Hepatic stellate cell (primary cell): ENCODE results near the gene EPHB1.

Experiments
- DNase-seq: peaks from one replicate; pipeline ENCODE4 v3.0.0; 2011; ENCODE audit warnings: low spot score

The EPHB1 gene

DNA sequence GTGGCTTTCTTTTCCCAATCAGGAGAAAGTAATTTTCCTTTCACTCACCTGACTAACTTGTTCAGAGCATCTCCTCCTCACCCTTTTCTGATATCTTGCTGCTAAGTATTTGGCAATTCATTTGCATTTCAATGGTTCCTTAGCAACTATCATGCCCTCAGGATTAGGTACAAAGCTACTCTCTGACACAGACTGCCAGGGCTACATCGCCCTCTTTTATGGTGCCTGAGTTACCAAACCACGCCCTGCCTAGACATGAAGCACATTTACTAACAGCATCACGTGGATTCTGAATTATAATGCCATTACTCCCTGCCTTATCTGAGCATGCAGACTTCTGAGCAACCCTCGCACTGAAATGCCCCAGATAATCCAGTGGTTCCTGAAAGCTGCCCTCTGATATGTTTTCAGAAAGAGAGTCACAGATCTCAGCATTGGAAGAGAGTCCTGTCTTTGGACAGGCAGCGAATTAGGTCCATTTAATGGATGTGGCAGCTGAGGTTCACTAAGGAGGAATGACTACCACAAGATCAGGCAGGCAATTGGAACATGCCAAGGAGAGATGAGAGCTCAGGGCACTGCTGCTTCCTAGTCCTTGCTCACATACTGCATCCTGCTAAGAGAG, 14.5 kb downstream of the EPHB1 start:
- no peak for DNase-seq

DNA sequence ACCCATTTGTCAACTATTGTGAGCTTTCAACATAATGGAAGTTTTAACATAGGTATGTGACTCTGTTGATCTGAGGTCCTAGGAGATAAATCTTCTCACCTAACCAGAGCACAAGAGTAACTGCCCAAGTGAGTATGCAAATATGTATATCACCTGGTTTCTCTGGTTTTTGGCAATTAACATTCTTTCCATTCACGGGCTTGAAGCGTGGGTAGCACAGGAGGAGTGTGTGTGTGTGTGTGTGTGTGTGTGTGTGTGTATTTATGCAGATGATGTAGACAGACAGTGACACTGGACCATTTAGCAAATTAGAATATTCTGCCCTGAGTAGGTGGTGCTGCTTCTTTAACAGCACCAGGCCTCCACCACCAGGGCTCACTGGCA, 15.0 kb downstream of the EPHB1 start:
- DNase-seq: no peak

GRCh38 chr3:134810850-134811249, 15.8 kb downstream of the EPHB1 start:
- DNase-seq: no peak

GRCh38 chr3:134813618-134814017, 18.6 kb downstream of the EPHB1 start:
- no peak for DNase-seq

DNA sequence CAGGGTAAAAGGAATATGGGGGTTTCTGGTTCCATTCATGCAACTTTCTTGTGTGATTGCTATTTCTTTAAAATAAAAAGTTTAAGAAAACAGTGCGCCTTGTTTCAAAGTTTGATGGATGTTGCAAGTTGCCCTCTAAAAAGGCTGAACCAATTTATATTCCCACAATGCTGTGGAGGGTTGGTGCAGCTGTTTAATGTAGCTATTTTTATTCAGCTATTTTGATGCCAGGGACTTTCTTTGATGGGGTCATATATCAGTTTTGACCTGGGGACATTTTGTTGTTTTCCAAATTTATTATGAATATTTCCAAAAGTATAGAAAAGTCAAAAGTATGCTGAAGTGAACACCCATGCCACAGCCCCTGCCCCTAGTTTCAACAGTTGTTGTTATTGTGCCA, 20.5 kb downstream of the EPHB1 start:
- DNase-seq: no peak

DNA sequence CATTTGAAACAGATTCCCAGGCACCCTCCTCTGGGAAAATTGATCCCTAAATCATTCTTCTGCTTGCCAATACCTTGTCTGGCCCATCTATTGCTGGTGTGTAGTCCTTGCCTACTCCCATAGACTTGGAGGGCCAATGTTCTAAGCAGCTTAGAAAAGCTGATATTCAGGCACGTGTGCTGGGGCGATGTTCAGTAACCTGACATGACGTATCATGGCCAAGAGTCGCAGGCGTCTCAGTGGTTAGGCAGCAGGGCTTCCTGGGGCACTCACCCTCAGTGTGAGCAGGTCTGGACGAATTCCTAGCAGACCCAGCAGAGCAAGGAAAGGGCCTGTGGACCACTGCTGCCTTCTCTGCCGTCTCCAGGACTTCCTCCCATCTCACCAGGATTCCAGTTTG, 21.6 kb downstream of the EPHB1 start:
- DNase-seq: no peak

DNA sequence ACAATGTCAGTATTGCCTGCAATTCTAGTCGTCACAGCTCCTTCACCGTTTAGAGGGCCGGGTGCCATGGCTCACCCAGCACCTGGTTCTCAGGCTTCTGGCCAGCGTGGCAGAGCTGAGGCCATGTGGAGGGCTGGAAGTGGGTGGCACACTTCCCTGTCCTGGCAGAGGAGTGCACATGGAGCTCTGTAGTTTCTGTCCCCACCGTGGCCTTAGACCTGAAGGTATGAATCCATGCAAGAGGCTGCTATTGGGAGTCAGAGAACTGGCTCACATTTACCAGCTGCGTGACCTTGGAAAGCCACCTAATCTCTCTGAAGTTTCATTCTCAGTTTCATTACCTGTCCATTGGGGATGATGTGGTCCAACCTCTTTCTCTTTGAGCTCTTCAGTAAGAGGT, 22.2 kb downstream of the EPHB1 start:
- DNase-seq: no peak

GRCh38 chr3:134820994-134821393, 25.9 kb downstream of the EPHB1 start:
- no peak for DNase-seq

- no peak for DNase-seq
Observed at GRCh38 chr3:134822090-134822489, 27.0 kb downstream of the EPHB1 start.

GRCh38 chr3:134823679-134824078, 28.6 kb downstream of the EPHB1 start:
- DNase-seq: no peak

DNA sequence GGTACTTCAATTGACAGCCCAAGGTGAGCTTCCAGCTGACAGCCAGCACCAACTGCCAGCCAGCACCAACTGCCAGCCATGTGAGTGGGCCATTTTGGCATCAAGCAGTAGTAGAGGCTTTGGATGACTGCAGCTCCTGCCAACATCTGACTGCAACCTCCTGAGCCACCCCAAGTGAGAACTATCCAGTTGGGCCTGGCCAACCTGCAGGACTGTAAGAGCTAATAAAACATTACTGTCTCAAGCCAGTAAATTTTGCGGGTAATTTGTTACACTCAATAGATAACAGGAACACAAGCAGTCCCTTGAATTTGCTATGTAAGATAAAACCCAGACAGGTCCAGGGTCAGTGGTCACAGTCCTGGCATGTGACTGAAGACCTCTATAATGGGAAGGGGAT, 29.7 kb downstream of the EPHB1 start:
- DNase-seq: no peak

DNA sequence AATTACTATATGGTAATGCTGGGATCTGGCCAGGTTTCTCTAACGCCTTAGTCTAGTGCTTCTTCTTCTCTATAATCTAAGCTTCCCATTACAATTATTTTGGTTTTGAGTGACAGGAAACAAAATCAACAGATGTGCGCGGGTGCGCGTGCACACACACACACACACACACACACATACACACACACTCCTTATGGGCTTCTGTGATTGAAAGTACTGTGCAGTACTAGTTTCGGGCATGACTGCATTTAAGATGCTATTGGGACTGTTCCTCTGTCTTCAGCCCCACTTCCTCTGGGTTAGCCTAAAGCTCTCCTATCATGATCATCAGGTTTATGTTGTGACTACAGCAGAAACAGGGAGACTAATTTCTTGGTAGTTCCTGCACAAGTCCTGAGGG, 32.2 kb downstream of the EPHB1 start:
- DNase-seq: no peak

DNA sequence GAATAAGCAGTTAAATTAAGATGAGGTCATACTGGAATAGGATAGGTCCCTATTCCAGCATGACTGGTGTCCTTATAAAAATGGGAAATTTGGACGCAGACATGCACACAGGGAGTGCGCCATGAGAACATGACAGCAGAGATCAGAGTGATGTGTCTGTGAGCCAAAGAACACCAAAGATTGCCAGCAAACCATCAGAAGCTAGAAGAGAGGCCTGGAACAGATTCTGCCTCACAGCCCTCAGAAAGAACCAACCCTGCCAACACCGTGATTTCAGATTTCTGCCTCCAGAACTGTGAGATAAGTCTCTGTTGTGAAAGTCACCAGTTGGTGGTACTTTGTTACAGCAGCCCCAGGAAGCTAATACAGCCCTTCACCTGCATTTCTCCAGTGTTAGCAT, 34.7 kb downstream of the EPHB1 start:
- DNase-seq: no peak

DNA sequence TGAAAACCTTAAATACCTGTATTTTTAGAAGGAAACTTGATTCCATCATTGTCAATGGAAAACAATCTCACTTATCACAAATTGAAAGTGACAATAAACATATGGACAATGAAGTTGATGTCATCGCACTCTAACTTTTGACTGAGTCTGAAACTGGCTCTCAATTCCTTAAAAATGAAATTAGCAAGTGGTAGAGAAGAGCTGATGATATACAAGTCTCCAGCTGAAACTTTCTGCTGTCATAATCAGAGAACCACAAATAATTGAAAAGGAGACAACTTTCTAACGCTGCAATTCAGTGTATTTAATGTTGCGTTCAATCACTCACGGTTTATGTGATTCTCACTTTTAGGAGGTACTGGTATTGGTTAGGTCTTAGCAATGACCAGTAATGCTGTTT, 37.5 kb downstream of the EPHB1 start:
- no peak for DNase-seq

DNA sequence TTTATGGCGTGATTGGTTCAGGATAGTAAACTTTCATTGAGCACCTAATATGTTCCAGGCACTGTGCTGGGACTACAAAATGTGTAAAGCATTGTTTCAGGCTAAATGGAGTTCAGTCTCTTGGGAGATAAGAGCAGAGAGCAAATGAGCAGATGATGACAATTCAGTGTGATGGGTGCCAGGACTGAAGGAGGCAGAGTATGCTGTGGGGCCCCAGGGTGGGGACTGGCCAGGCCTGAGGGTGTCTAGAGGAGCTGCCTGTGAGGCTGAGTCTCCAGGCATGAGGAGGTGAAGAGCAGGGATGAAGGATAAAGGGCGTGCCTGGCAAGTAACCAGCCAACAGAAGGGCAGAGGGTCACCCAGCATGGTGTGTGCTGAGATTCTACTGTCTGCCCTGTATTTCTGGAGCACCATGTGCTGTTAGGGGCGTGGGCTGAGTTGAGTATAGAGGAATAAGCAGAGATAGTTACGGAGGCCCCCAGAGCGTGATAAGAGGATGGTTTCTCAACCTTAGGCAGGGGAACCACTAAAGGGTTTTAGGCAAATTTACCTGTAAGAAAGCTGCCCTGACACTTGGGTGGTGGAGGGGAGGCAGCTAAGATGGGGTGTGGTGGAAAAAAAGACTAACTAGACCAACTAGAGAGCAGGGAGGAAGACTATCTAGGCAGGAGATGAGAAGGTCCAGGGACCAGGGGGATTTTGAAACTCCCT, 38.5 kb downstream of the EPHB1 start:
- no peak for DNase-seq

DNA sequence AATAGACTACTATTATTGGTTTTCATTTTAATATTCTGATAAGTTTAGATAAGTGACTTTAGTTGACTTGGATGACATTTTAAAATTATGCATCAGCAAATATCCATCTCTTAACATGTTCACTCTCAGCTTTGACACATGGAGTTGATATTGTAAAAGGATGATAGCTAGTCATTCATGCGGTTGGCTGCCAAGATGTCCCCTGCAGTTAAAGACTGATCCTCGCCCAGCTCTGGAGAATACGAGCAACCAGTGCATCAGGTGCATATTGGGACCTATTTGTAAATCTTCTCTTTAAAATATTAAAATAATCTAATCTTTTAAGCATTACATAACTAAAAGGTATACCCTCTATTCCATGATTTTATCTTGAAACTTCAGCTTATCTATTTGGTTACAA, 41.9 kb downstream of the EPHB1 start:
- DNase-seq: no peak

DNA sequence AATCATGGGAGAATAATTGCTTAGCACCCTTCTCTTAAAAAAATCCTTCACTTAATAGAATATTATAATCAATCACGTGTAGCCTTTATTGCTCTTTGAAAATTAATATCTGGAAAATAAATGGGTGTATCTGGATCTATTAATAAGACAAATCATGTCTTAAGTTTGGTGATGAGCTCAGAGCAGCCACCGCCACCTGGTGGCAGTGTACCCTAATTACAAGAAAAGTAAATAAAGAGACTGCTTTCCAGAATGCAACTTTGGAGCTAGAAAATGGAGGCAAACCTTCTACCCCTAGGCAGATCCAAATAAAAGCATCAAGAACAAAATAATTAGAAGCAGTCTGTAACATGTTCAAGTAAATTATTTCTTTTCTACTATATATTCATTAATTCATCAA, 43.5 kb downstream of the EPHB1 start:
- DNase-seq: no peak

DNA sequence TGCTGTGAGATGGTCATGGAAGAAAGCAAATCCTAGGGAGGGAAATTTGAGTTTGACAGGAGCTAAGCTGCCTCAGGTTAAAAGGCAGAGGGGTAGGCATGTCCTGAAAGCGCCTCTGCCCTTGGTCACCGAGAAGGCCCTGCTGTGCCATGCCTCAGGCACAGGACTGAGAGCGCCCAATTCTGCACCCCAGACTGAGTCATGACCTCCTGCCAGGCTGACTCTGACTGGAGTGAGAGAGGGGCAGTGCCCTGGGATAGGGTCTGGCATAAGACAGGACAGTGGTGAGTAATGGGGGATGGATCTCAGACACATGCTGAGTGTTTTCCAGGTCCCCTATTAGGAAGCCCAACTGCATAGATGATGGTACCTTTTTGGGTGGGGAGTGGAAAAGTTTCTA, 44.4 kb downstream of the EPHB1 start:
- no peak for DNase-seq

DNA sequence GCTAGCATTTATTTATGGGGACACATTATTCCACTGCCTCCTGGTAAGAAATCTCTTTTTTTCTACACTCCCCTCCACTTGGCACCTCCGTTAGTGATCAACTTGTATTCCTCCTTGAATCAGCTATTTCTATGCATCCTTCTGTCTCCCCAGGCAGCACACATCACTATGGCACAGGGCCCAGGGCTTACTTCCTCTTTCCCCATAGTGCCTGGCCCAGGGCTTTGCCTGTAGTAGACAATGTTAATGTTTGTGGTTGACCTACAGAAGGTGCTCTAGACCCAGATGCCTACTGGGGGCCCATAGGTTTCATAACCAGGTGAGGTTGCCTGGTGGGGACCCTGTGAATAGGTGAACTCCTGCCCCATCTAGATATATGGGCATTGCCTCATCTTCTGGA, 44.9 kb downstream of the EPHB1 start:
- no peak for DNase-seq

- DNase-seq: no peak
Observed at GRCh38 chr3:134840459-134840858, 45.4 kb downstream of the EPHB1 start.

- no peak for DNase-seq
Observed at GRCh38 chr3:134846084-134846483, 51.0 kb downstream of the EPHB1 start.

- peak; percentile 60 for DNase-seq
Observed at GRCh38 chr3:134846911-134847317, 51.9 kb downstream of the EPHB1 start.

DNA sequence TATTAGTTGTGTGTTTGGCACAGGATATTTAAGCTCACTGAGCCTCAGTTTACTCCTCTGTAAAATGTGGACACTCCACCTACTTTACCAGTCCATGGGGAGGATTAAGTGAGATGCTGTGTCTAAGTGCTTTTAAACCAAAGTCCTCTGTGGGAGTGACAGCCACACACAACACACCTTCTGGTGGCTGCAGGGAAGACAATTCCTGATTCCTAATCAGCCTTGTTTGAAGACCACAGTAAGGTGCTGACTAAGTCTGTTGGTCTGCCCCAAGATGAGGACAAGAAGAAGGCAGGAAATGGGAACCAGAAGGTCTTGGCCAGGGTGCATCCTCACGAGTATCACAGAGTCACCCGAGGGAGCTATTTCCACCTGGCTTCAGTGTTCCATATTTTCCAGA, 52.3 kb downstream of the EPHB1 start:
- DNase-seq: no peak

- DNase-seq: no peak
Observed at GRCh38 chr3:134849561-134849960, 54.5 kb downstream of the EPHB1 start.
